ENCODE measurements around the gene AGBL4.

- TF ChIP-seq CTCF (conservative IDR thresholded peaks at IDR 0.05 in 1 of 2, IDR thresholded peaks at IDR 0.05 in 1 of 2; ENCODE audit: extremely low read depth in 1 of 2, insufficient read depth in 1 of 2, low read depth in 1 of 2, low read length in 2 of 2): peak in 1 of 2 donors; percentile 16
- no peak for TF ChIP-seq EZH2 (IDR thresholded peaks at IDR 0.05; ENCODE audit: borderline replicate concordance, low read length)
Observed at GRCh38 chr1:49765034-49765433, 258.7 kb downstream of the AGBL4 start.

All from mammary epithelial cell (primary cell).